Measurements from ENCODE around the gene ARCN1.
A peak's percentile ranks its signal among the peaks of the same experiment; 100 is the strongest.
"Not testable (repeated sequence)": the region's sequence is repeated elsewhere in the genome, so short reads cannot be mapped to it uniquely, and the experiment has no call there.

The ARCN1 gene

GRCh38 chr11:118574636-118575035 lies 2.4 kb downstream of the ARCN1 start:
- TF ChIP-seq CTCF (conservative IDR thresholded peaks at IDR 0.05): no peak
- no peak overlapping the region for H3K27ac ChIP-seq

- not testable (repeated sequence) for H3K27ac ChIP-seq
Observed at GRCh38 chr11:118577995-118578394, 5.8 kb downstream of the ARCN1 start.

GRCh38 chr11:118581057-118581456 lies 8.8 kb downstream of the ARCN1 start:
- no peak for TF ChIP-seq CTCF (conservative IDR thresholded peaks at IDR 0.05)
- H3K27ac ChIP-seq: no peak overlapping the region

GRCh38 chr11:118587952-118588351 lies 15.7 kb downstream of the ARCN1 start:
- no peak for TF ChIP-seq CTCF (conservative IDR thresholded peaks at IDR 0.05)
- no peak overlapping the region for H3K27ac ChIP-seq

GRCh38 chr11:118592616-118593367 lies 20.6 kb downstream of the ARCN1 start:
- no peak overlapping the region for H3K27ac ChIP-seq
- TF ChIP-seq CTCF (conservative IDR thresholded peaks at IDR 0.05): no peak

- not testable (repeated sequence) for H3K27ac ChIP-seq
- peak; percentile 72 for TF ChIP-seq CTCF (conservative IDR thresholded peaks at IDR 0.05)
Observed at GRCh38 chr11:118594984-118595383, 22.8 kb downstream of the ARCN1 start.

- TF ChIP-seq CTCF (conservative IDR thresholded peaks at IDR 0.05): no peak
- H3K27ac ChIP-seq: peak overlapping the region; percentile 30; the same call in 1 of the 2 replicates
Observed at GRCh38 chr11:118596224-118597146, 24.3 kb downstream of the ARCN1 start.
